ENCODE data around the gene LST1. TPM values are rescaled to one million over a fixed set of nuclear protein-coding genes. Genes with fewer than 3 reads are reported as not detected.

The LST1 gene
- total RNA-seq, 1 donor from 2014 or later, result not detected

GRCh38 chr6:31543639-31544038 lies 42.4 kb upstream of the LST1 start:
- no peak for TF ChIP-seq CTCF (IDR thresholded peaks at IDR 0.05; ENCODE audit: unreplicated experiment)
- H3K27ac Mint-ChIP-seq, result no peak overlapping the region
- no peaks in the 10 kb centered on the region for H3K9me3 Mint-ChIP-seq (ENCODE audit: low read depth)
- H3K27me3 Mint-ChIP-seq, result no peaks in the 10 kb centered on the region
- DNase-seq (ENCODE audit: low spot score, unreplicated experiment), result no peak
- peaks cover 40% of the 10 kb centered on the region for H3K4me1 Mint-ChIP-seq (ENCODE audit: low read depth)
- peak overlapping the region; percentile 99 for H3K4me3 Mint-ChIP-seq (ENCODE audit: low read depth)
- H3K36me3 Mint-ChIP-seq (ENCODE audit: insufficient read depth), result peaks cover 22% of the 10 kb centered on the region

- no peaks in the 10 kb centered on the region for H3K27me3 Mint-ChIP-seq
- no peak for TF ChIP-seq CTCF (IDR thresholded peaks at IDR 0.05; ENCODE audit: unreplicated experiment)
- H3K4me1 Mint-ChIP-seq (ENCODE audit: low read depth), result peaks cover 31% of the 10 kb centered on the region
- no peak overlapping the region for H3K4me3 Mint-ChIP-seq (ENCODE audit: low read depth)
- H3K9me3 Mint-ChIP-seq (ENCODE audit: low read depth), result no peaks in the 10 kb centered on the region
- no peak overlapping the region for H3K27ac Mint-ChIP-seq
- DNase-seq (ENCODE audit: low spot score, unreplicated experiment), result no peak
- H3K36me3 Mint-ChIP-seq (ENCODE audit: insufficient read depth), result peaks cover 14% of the 10 kb centered on the region
Observed at GRCh38 chr6:31544676-31545075, 41.4 kb upstream of the LST1 start.

DNA sequence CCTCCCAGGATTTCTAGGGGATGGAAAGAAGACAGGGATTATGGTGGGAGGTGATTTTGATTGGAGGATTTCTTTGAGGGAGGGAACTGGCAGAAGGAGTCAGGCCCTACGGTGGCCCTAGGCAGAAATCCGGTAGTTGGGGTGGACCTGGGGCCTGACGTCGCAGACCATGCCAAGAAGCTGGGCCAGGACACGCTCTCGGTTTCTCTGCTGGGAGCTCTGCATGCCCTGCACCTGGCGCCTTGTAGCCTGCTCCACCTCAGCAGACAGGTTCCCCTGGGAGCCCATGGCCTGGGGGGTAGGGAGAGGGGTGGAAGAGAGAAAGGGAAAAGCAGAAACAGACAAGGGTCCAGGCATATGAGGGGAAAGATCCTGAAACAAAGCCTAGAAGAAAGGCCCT lies 40.8 kb upstream of the LST1 start:
- Mint-ChIP-seq H3K4me1 (ENCODE audit: low read depth) (peaks cover 26% of the 10 kb centered on the region), H3K27ac (no peak overlapping the region), H3K27me3 (no peaks in the 10 kb centered on the region), H3K9me3 (ENCODE audit: low read depth) (no peaks in the 10 kb centered on the region), H3K4me3 (ENCODE audit: low read depth) (no peak overlapping the region), H3K36me3 (ENCODE audit: insufficient read depth) (peaks cover 9% of the 10 kb centered on the region)
- no peak for DNase-seq (ENCODE audit: low spot score, unreplicated experiment)
- no peak for TF ChIP-seq CTCF (IDR thresholded peaks at IDR 0.05; ENCODE audit: unreplicated experiment)

- no peaks in the 10 kb centered on the region for H3K27me3 Mint-ChIP-seq
- no peaks in the 10 kb centered on the region for H3K9me3 Mint-ChIP-seq (ENCODE audit: low read depth)
- H3K36me3 Mint-ChIP-seq (ENCODE audit: insufficient read depth), result peaks cover 1% of the 10 kb centered on the region
- TF ChIP-seq CTCF (IDR thresholded peaks at IDR 0.05; ENCODE audit: unreplicated experiment), result peak; percentile 86
- DNase-seq (ENCODE audit: low spot score, unreplicated experiment), result peak; percentile 89
- H3K4me3 Mint-ChIP-seq (ENCODE audit: low read depth), result peak within 1 kb of the TSS; percentile 88
- H3K4me1 Mint-ChIP-seq (ENCODE audit: low read depth), result peaks cover 20% of the 10 kb centered on the region
- H3K27ac Mint-ChIP-seq, result peak within 1 kb of the TSS; percentile 83
Observed at GRCh38 chr6:31546339-31546957, 39.6 kb upstream of the LST1 start, which contains the start of gene ATP6V1G2. ATP6V1G2 (minus strand) TSS chr6:31546608; CDS start chr6:31546559, 49 bp downstream.

DNA sequence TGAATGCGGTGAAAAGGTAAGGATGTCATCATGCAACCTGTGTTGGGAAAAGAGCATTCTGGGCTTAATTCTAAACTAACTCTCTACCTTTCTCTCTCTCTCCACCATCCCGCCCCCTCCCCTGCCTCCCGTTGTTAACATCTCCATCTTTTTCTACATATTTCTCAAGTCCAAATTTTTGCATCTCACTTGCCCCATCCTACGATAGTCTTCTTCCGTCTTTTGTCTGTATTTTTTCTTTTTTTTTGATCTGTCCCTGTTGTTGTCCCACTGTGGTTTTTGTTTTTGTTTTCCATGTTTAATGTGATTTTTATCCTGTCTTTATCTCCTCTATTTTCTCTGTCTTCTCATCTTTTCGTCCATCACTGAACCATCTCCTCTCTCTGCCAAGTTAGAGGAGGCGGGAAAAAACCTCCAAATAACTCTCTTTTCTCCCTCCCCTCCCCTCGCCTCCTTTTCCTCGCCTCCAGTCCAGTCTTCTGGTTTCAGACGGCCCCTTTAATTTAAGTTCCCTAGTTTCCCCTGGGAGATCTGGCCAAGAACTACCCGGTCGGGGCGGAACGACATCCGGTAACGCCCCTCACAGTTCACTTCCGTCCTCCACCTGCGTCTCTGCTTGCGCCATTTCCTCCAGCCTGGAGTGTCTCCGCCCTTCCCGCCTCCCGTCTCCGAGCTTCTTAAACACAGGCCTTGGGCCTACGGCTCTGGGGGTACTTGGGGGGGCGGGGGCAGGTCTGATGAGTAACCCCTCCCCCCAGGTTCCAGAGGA lies 38.9 kb upstream of the LST1 start, which contains the start of gene NFKBIL1:
TSS of gene NFKBIL1 (plus strand) at position 651 of the 769 bp plus-strand sequence. CDS start at position 738, 87 bp downstream.
- Mint-ChIP-seq H3K4me3 (ENCODE audit: low read depth) (peak within 1 kb of the TSS; percentile 88), H3K4me1 (ENCODE audit: low read depth) (peaks cover 20% of the 10 kb centered on the region), H3K9me3 (ENCODE audit: low read depth) (no peaks in the 10 kb centered on the region), H3K36me3 (ENCODE audit: insufficient read depth) (peaks cover 1% of the 10 kb centered on the region), H3K27me3 (no peaks in the 10 kb centered on the region), H3K27ac (peak within 1 kb of the TSS; percentile 83)
- peak; percentile 72 for DNase-seq (ENCODE audit: low spot score, unreplicated experiment)
- TF ChIP-seq CTCF (IDR thresholded peaks at IDR 0.05; ENCODE audit: unreplicated experiment), result no peak
